Left ventricle myocardium inferior (tissue), 1 donor: Measurements from ENCODE around the gene C3orf70. TPM values are rescaled to one million over a fixed set of nuclear protein-coding genes. Genes with fewer than 3 reads are reported as not detected.

Source experiments
- DNase-seq: peaks from one replicate; pipeline ENCODE4 v3.0.0-alpha.2; 2020
- H3K27ac ChIP-seq: fragments of 200-600 bp; replicated peaks from 2 replicates; pipeline ENCODE4 v1.8.0; 2021
- H3K27me3 ChIP-seq: fragments of 200-600 bp; 2 replicates; pipeline ENCODE4 v1.8.0; 2021; ENCODE audit warnings: low read depth
- H3K36me3 ChIP-seq: fragments of 200-600 bp; 2 replicates; pipeline ENCODE4 v1.8.0; 2021
- H3K4me1 ChIP-seq: fragments of 200-600 bp; 2 replicates; pipeline ENCODE4 v1.8.0; 2021
- H3K4me3 ChIP-seq: fragments of 200-600 bp; 2 replicates; pipeline ENCODE4 v1.8.0; 2021; ENCODE audit warnings: mild to moderate bottlenecking, moderate library complexity
- H3K9me3 ChIP-seq: fragments of 200-600 bp; replicated peaks from 2 replicates; pipeline ENCODE4 v1.8.0; 2021
- intact Hi-C: fragments of 100-400 bp; cut with micrococcal nuclease; formaldehyde crosslinking; loops from one replicate; pipeline ENCODE4 v1.11.0; 2022
- total RNA-seq: library from RNA; stranded (reverse); fragmentation: NEBNext Ultra II Directional; extraction: Animal tissue kit (Norgen Biotek cat#: 25700); gene quantifications from one replicate; pipeline ENCODE4 v1.2.1, GENCODE V29; 2021
- TF ChIP-seq, protein P1 (sequence below): fragments of 200-600 bp; IDR thresholded peaks from 2 replicates; pipeline ENCODE4 v1.8.0; 2021; ENCODE audit warnings: antibody characterized with exemption, mild to moderate bottlenecking, borderline replicate concordance
- donor health status: DM: no; HTN: yes; CAD: no; lungs with severe emphysema.

Gene C3orf70
- total RNA-seq, 1 donor from 2014 or later = 1.4 TPM

DNA sequence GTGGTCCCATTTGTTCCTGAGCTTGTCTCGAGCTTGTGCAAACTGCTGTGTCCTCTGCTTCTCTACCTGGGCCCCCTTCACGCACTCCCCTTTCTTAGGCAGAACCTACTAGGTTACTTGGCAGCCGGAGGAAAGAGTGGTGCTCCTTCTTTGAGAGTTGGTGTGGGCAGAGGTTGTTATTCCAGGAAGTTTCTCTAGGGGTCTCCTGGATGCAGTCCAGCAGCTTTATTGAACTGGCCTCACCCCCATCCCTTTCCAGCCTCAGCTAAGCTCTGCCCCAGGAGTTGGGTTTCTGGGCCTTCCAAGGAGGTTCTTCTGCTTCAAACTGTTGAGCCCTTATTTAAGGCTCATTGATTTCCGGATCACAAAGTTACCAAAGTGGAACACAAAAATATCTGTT lies 103.2 kb downstream of the C3orf70 start:
- H3K36me3 ChIP-seq = peaks cover 64% of the 10 kb centered on the region

GRCh38 chr3:185046603-185047002 lies 106.3 kb downstream of the C3orf70 start:
- intact Hi-C loops = no loop called here

More for the DNA sequence above, 103.2 kb downstream of the C3orf70 start:
- no peaks in the 10 kb centered on the region for H3K27me3 ChIP-seq
- H3K4me3 ChIP-seq = no peak overlapping the region
- no peaks in the 10 kb centered on the region for H3K9me3 ChIP-seq
- intact Hi-C loops = no loop called here
- H3K27ac ChIP-seq = no peak overlapping the region
- no peak for DNase-seq
- peaks cover 21% of the 10 kb centered on the region for H3K4me1 ChIP-seq
- TF ChIP-seq, protein P1, sequence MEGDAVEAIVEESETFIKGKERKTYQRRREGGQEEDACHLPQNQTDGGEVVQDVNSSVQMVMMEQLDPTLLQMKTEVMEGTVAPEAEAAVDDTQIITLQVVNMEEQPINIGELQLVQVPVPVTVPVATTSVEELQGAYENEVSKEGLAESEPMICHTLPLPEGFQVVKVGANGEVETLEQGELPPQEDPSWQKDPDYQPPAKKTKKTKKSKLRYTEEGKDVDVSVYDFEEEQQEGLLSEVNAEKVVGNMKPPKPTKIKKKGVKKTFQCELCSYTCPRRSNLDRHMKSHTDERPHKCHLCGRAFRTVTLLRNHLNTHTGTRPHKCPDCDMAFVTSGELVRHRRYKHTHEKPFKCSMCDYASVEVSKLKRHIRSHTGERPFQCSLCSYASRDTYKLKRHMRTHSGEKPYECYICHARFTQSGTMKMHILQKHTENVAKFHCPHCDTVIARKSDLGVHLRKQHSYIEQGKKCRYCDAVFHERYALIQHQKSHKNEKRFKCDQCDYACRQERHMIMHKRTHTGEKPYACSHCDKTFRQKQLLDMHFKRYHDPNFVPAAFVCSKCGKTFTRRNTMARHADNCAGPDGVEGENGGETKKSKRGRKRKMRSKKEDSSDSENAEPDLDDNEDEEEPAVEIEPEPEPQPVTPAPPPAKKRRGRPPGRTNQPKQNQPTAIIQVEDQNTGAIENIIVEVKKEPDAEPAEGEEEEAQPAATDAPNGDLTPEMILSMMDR = no peak

GRCh38 chr3:185046164-185046515 lies 106.7 kb downstream of the C3orf70 start:
- H3K4me3 ChIP-seq = no peak overlapping the region
- no peaks in the 10 kb centered on the region for H3K27me3 ChIP-seq
- no peak for DNase-seq
- H3K27ac ChIP-seq = peak overlapping the region; percentile 69
- H3K36me3 ChIP-seq = peaks cover 28% of the 10 kb centered on the region
- no peaks in the 10 kb centered on the region for H3K9me3 ChIP-seq
- intact Hi-C loops = no loop called here
- TF ChIP-seq, protein P1 = no peak
- peaks cover 41% of the 10 kb centered on the region for H3K4me1 ChIP-seq

More at GRCh38 chr3:185046603-185047002, 106.3 kb downstream of the C3orf70 start:
- Histone ChIP-seq H3K27me3 (no peaks in the 10 kb centered on the region), H3K4me1 (peaks cover 38% of the 10 kb centered on the region), H3K36me3 (peaks cover 33% of the 10 kb centered on the region), H3K27ac (peak overlapping the region; percentile 69), H3K9me3 (no peaks in the 10 kb centered on the region), H3K4me3 (no peak overlapping the region)
- no peak for DNase-seq
- TF ChIP-seq, protein P1 = no peak

GRCh38 chr3:185042312-185043050 lies 110.4 kb downstream of the C3orf70 start:
- TF ChIP-seq, protein P1 = no peak
- peaks cover 45% of the 10 kb centered on the region for H3K4me1 ChIP-seq
- H3K9me3 ChIP-seq = peaks cover 1% of the 10 kb centered on the region
- intact Hi-C loops = no loop called here
- H3K4me3 ChIP-seq = no peak overlapping the region
- no peak for DNase-seq
- H3K27ac ChIP-seq = no peak overlapping the region
- H3K36me3 ChIP-seq = no peaks in the 10 kb centered on the region
- no peaks in the 10 kb centered on the region for H3K27me3 ChIP-seq

DNA sequence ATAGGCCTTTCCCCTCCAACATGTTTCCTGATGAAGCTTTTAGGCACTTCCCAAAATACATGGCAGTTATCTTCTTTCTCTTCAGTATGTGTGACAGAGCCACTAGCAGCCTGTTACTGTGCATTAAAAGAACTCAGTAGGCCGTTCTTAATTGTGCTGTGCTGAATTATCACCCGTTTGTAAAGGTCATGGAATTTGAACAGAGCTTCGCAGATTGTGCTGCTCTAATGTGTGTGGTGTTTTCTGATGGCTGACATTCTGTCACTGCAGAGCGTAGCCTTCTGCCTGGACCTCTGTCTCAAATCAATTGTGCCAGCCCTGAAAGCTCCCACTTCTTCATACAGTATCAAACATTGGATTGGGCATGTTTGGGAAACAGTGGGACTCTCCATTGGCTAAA lies 111.3 kb downstream of the C3orf70 start:
- H3K9me3 ChIP-seq = peaks cover 11% of the 10 kb centered on the region
- H3K36me3 ChIP-seq = peaks cover 8% of the 10 kb centered on the region
- peak overlapping the region; percentile 28 for H3K27ac ChIP-seq
- peaks cover 42% of the 10 kb centered on the region for H3K4me1 ChIP-seq
- TF ChIP-seq, protein P1 = no peak
- intact Hi-C loops = no loop called here
- no peak overlapping the region for H3K4me3 ChIP-seq
- no peak for DNase-seq
- no peaks in the 10 kb centered on the region for H3K27me3 ChIP-seq
